WERI-Rb-1 (cell line): Measurements from ENCODE around the gene HES4.
"Not testable (repeated sequence)": the region's sequence is repeated elsewhere in the genome, so short reads cannot be mapped to it uniquely, and the experiment has no call there.

Experiments used
- DNase-seq: peaks from one replicate; pipeline ENCODE4 v3.0.0-alpha.2; 2020
- H3K27ac ChIP-seq: fragments of 250-450 bp; sonication (Bioruptor Pico); 2 replicates; pipeline ENCODE4 v1.5.1; 2020; ENCODE audit warnings: mild to moderate bottlenecking, moderate library complexity
- H3K27me3 ChIP-seq: fragments of 250-450 bp; sonication (Bioruptor Pico); 2 replicates; pipeline ENCODE4 v1.5.1; 2021; ENCODE audit warnings: mild to moderate bottlenecking, low read depth, moderate library complexity; ENCODE audit not compliant: insufficient read depth, severe bottlenecking
- H3K36me3 ChIP-seq: fragments of 250-450 bp; sonication (Bioruptor Pico); 2 replicates; pipeline ENCODE4 v1.5.1; 2020; ENCODE audit warnings: mild to moderate bottlenecking, moderate library complexity
- H3K4me3 ChIP-seq: 2 replicates; pipeline ENCODE4 v1.5.1; 2011; ENCODE audit warnings: low read depth, mild to moderate bottlenecking, control low read depth, low read length
- H3K9me3 ChIP-seq: fragments of 250-450 bp; sonication (Bioruptor Pico); 2 replicates; pipeline ENCODE4 v1.5.1; 2021; ENCODE audit warnings: mild to moderate bottlenecking, moderate library complexity; ENCODE audit not compliant: severe bottlenecking
- CTCF ChIP-seq: IDR thresholded peaks from 2 replicates; pipeline ENCODE4 v1.5.1; 2011; ENCODE audit warnings: low read depth, mild to moderate bottlenecking, control low read depth, inconsistent platforms, low read length

HES4 gene

DNA sequence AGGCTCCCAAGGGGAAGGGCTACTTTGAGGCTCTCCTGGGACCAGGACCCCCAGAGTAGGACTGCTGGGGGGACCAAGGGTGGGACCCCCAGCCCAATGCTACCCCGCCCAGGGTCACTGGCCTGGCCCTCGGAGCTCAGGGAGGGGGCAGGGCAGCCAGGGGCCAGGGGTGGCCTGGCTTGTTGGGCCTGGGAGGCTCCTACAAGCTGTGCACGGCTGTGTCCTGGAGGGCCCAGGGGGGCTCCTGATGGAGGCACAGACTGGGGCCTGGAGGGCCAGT lies 2.2 kb downstream of the HES4 start:
- peaks cover 12% of the 10 kb centered on the region for H3K36me3 ChIP-seq
- H3K9me3 ChIP-seq: no peaks in the 10 kb centered on the region
- no peak overlapping the region for H3K4me3 ChIP-seq
- H3K27ac ChIP-seq: peak overlapping the region; percentile 55
- no peaks in the 10 kb centered on the region for H3K27me3 ChIP-seq
- no peak for DNase-seq
- TF ChIP-seq CTCF: no peak

DNA sequence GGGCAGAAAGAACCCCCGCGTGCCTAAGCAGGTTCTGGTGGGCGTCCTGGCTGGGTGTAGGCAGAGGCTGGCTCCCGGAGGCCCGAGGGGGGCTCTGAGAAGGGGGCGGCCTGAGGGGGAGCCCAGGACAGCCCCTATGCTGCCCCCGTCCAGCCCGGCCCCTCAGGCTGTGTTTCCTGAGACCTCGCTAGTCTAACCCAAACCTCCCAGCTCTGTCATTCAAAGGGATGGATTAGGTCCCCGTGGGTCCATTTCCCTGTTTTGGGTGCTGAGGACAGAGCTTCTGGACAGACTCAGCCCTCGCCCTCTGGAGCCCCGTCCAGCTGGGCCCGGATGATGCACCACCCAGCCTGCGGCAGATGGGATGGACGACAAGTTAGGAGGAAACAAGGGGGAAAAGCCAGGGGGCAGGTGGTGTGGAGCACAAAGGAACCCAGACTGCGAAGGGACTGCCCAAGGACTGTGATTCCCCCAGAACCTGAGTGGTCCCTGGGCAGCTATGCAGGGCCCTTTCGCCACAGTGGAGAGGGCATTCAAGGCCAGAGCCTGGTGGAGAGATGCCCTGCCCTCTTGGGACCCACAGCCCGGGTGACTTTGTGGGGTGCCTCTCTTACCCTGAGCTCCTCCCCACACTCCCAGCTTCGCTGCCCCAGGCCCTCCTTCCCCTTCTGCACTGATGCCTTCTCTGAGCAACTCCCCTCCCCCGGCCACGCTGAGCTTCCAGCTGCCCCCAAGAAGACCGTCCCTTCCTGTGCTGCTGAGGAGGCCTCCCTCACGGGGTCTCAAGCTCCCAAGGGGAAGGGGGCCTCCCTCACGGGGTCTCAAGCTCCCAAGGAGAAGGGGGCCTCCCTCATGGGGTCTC lies 2.8 kb downstream of the HES4 start:
- Histone ChIP-seq H3K36me3 (peaks cover 12% of the 10 kb centered on the region), H3K9me3 (no peaks in the 10 kb centered on the region), H3K27me3 (no peaks in the 10 kb centered on the region), H3K4me3 (no peak overlapping the region), H3K27ac (peak overlapping the region; percentile 55)
- DNase-seq: peak; percentile 37
- TF ChIP-seq CTCF: no peak

GRCh38 chr1:995665-996633 lies 3.9 kb downstream of the HES4 start:
- DNase-seq: peak; percentile 7
- H3K9me3 ChIP-seq: peaks cover 3% of the 10 kb centered on the region
- TF ChIP-seq CTCF: no peak
- no peaks in the 10 kb centered on the region for H3K27me3 ChIP-seq
- peaks cover 12% of the 10 kb centered on the region for H3K36me3 ChIP-seq
- no peak overlapping the region for H3K27ac ChIP-seq
- no peak overlapping the region for H3K4me3 ChIP-seq

GRCh38 chr1:994546-994945 lies 5.4 kb downstream of the HES4 start:
- not testable (repeated sequence) for H3K27me3 ChIP-seq, DNase-seq, H3K4me3 ChIP-seq, H3K9me3 ChIP-seq, H3K27ac ChIP-seq
- H3K36me3 ChIP-seq: peaks cover 12% of the 10 kb centered on the region

- Histone ChIP-seq H3K27ac (no peak overlapping the region), H3K4me3 (no peak overlapping the region), H3K9me3 (peaks cover 3% of the 10 kb centered on the region), H3K36me3 (peaks cover 12% of the 10 kb centered on the region), H3K27me3 (no peaks in the 10 kb centered on the region)
- peak; percentile 7 for DNase-seq
- TF ChIP-seq CTCF: no peak
Observed at GRCh38 chr1:993379-993995, 6.4 kb downstream of the HES4 start.

DNA sequence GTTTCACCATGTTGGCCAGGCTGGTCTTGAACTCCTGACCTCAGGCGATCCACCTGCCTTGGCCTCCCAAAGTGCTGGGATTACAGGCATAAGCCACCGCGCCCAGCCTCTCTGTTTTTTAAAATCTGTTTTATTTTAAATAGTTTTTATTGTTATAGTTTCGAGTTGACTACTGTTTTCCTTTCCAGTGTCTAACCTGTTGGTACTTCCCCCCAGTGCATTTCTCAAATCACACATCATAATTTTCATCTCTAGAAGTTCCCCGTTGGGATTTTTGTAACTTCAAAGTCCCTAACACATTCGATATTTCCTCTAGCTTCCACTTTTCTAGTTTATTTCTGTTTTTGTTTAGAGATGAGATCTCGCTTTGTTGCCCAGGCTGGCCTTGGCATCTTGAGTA lies 7.5 kb downstream of the HES4 start:
- H3K27me3 ChIP-seq: no peaks in the 10 kb centered on the region
- no peak overlapping the region for H3K27ac ChIP-seq
- H3K9me3 ChIP-seq: peaks cover 3% of the 10 kb centered on the region
- H3K36me3 ChIP-seq: peaks cover 1% of the 10 kb centered on the region
- H3K4me3 ChIP-seq: no peak overlapping the region
- no peak for TF ChIP-seq CTCF
- no peak for DNase-seq
